DND-41 (cell line): ENCODE results near the gene TXNDC17.

Source experiments
- ATAC-seq: fragments of 200-7000 bp; cut with Tn5 transposase; 3 replicates; pipeline ENCODE4 v1.9.1; 2021; ENCODE audit warnings: low read depth; ENCODE audit not compliant: insufficient read depth
- DNase-seq: peaks from one replicate; pipeline ENCODE4 v3.0.0-alpha.2; 2020
- H2AFZ ChIP-seq: 2 replicates; pipeline ENCODE4 v1.6.0; 2012; ENCODE audit warnings: low read depth, low read length
- H3K27ac ChIP-seq: 2 replicates; pipeline ENCODE4 v1.5.1; 2012; ENCODE audit warnings: low read length, inconsistent platforms
- H3K27me3 ChIP-seq: fragments of 200-600 bp; sonication (generic); 2 replicates; pipeline ENCODE4 v1.6.0; 2012; ENCODE audit warnings: low read length, mild to moderate bottlenecking, inconsistent platforms; ENCODE audit not compliant: insufficient read depth, poor library complexity
- H3K36me3 ChIP-seq: 2 replicates; pipeline ENCODE4 v1.5.1; 2012; ENCODE audit warnings: low read length, inconsistent platforms; ENCODE audit not compliant: insufficient read depth
- H3K4me1 ChIP-seq: 2 replicates; pipeline ENCODE4 v1.5.1; 2012; ENCODE audit warnings: mild to moderate bottlenecking, low read length; ENCODE audit not compliant: insufficient read depth
- H3K4me2 ChIP-seq: 2 replicates; pipeline ENCODE4 v1.6.0; 2012; ENCODE audit warnings: mild to moderate bottlenecking, moderate library complexity, low read length, inconsistent platforms; ENCODE audit not compliant: insufficient read depth
- H3K4me3 ChIP-seq, 2 experiments: fragments of 200-600 bp in 1 of 2; shearing (Covaris generic) in 1 of 2; 2 replicates each; pipeline ENCODE4 v1.5.1; 2012 to 2016; ENCODE audit warnings: inconsistent platforms in 2 of 2, low read length in 2 of 2, mild to moderate bottlenecking in 2 of 2, low read depth in 1 of 2, moderate library complexity in 1 of 2
- H3K79me2 ChIP-seq: 2 replicates; pipeline ENCODE4 v1.6.0; 2012; ENCODE audit warnings: low read length, inconsistent platforms; ENCODE audit not compliant: insufficient read depth
- H3K9ac ChIP-seq: 2 replicates; pipeline ENCODE4 v1.6.0; 2012; ENCODE audit warnings: low read depth, mild to moderate bottlenecking, inconsistent platforms, low read length, moderate library complexity
- H3K9me3 ChIP-seq: 2 replicates; pipeline ENCODE4 v1.5.1; 2012; ENCODE audit warnings: low read length, moderate library complexity, mild to moderate bottlenecking, inconsistent platforms; ENCODE audit not compliant: insufficient read depth, severe bottlenecking
- H4K20me1 ChIP-seq: 2 replicates; pipeline ENCODE4 v1.6.0; 2012; ENCODE audit warnings: low read length; ENCODE audit not compliant: insufficient read depth
- CTCF ChIP-seq: IDR thresholded peaks from 2 replicates; pipeline ENCODE4 v1.5.1; 2012; ENCODE audit warnings: borderline replicate concordance, low read length, moderate library complexity, mild to moderate bottlenecking; ENCODE audit not compliant: poor library complexity, severe bottlenecking; ENCODE audit errors: extremely low read depth
- EZH2 ChIP-seq: IDR thresholded peaks from 3 replicates; pipeline ENCODE4 v1.6.1; 2012; ENCODE audit warnings: borderline replicate concordance, low read depth, mild to moderate bottlenecking, moderate library complexity, low read length, inconsistent platforms; ENCODE audit not compliant: severe bottlenecking

TXNDC17 gene

DNA sequence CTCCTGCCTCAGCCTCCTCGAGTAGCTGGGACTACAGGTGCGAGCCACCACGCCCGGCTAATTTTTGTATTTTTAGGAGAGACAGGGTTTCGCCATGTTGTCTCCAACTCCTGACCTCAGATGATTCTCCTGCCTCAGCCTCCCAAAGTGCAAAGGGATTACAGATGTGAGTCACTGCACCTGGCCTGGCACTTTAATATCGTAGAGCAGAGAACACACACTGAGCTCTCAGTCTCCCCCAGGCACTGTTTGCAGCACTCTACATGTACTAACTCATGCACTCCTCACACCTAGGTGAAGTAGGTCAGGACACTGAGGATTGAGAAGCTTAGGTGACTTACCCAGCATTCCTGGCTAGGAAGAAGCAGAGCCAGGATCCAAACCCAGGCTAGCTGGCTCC is 25.7 kb downstream of the TXNDC17 start:
- Histone ChIP-seq H3K79me2 (no peaks in the 10 kb centered on the region), H3K27me3 (peaks cover 21% of the 10 kb centered on the region), H3K4me1 (no peaks in the 10 kb centered on the region), H3K4me2 (no peak overlapping the region), H3K9ac (no peak overlapping the region), H2AFZ (no peak overlapping the region), H4K20me1 (0 out of 2 replicates have a peak, but pooled peaks cover 5% of the 10 kb centered on the region), H3K9me3 (no peaks in the 10 kb centered on the region), H3K36me3 (no peaks in the 10 kb centered on the region), H3K27ac (no peak overlapping the region), H3K4me3 (no peak overlapping the region)
- TF ChIP-seq CTCF (no peak), EZH2 (no peak)
- no peak for ATAC-seq
- no peak for DNase-seq

- no peak overlapping the region for H3K4me3 ChIP-seq
- TF ChIP-seq EZH2 (no peak), CTCF (no peak)
- no peak for DNase-seq
- no peak overlapping the region for H2AFZ ChIP-seq
- H3K9ac ChIP-seq, result no peak overlapping the region
- H3K4me2 ChIP-seq, result no peak overlapping the region
- no peaks in the 10 kb centered on the region for H3K36me3 ChIP-seq
- H3K9me3 ChIP-seq, result no peaks in the 10 kb centered on the region
- H3K4me1 ChIP-seq, result no peaks in the 10 kb centered on the region
- no peak for ATAC-seq
- H3K27me3 ChIP-seq, result peaks cover 15% of the 10 kb centered on the region
- H3K27ac ChIP-seq, result no peak overlapping the region
- H4K20me1 ChIP-seq, result 0 out of 2 replicates have a peak, but pooled peaks cover 5% of the 10 kb centered on the region
- H3K79me2 ChIP-seq, result no peaks in the 10 kb centered on the region
Measured at GRCh38 chr17:6667516-6667915, 26.7 kb downstream of the TXNDC17 start.

- Histone ChIP-seq H3K4me3 (no peak overlapping the region), H4K20me1 (0 out of 2 replicates have a peak, but pooled peaks cover 5% of the 10 kb centered on the region), H3K27ac (no peak overlapping the region), H3K27me3 (peaks cover 15% of the 10 kb centered on the region), H2AFZ (no peak overlapping the region), H3K36me3 (no peaks in the 10 kb centered on the region), H3K79me2 (no peaks in the 10 kb centered on the region), H3K4me1 (no peaks in the 10 kb centered on the region), H3K9me3 (no peaks in the 10 kb centered on the region), H3K4me2 (no peak overlapping the region), H3K9ac (no peak overlapping the region)
- DNase-seq (no peak), ATAC-seq (no peak)
- TF ChIP-seq EZH2, result no peak
- TF ChIP-seq CTCF, result no peak
Measured at GRCh38 chr17:6668219-6668618, 27.4 kb downstream of the TXNDC17 start.
